Measurements from ENCODE around the gene NDUFA5. TPM values are rescaled to one million over a fixed set of nuclear protein-coding genes. Genes with fewer than 3 reads are reported as not detected.
A peak's percentile ranks its signal among the peaks of the same experiment; 100 is the strongest.
"Not testable (repeated sequence)": the region's sequence is repeated elsewhere in the genome, so short reads cannot be mapped to it uniquely, and the experiment has no call there.

The NDUFA5 gene
- total RNA-seq, 1 experiment from 2014 or later: 68.7 TPM

DNA sequence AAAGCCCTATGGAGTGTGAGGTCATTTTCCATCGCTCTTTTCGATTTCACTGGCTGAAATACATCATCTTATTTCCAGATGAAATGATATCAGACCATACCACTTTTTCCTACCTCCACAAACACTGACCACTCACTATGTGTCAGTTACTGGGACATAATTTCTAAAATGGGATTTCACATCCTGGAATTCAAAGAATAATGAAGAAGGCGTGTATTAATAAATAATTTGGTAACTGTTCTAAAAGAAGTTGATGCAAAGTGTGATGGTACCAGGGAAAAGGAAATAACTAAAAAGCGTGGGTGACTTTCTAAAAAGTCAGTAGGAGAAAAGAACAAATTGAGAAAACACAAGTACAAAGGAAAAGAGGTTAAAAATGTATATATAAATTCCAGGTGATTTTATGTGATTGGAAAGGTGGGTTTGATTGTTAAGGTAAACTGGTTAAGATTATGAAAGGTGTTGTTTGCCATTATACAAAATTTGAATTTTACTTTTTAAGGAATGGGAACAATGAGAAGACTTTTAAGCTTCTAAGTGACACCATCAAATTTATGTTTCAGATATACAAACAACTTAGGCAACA, 764 bp upstream of the NDUFA5 start:
- DNase-seq (ENCODE audit: low read depth): no peak

DNA sequence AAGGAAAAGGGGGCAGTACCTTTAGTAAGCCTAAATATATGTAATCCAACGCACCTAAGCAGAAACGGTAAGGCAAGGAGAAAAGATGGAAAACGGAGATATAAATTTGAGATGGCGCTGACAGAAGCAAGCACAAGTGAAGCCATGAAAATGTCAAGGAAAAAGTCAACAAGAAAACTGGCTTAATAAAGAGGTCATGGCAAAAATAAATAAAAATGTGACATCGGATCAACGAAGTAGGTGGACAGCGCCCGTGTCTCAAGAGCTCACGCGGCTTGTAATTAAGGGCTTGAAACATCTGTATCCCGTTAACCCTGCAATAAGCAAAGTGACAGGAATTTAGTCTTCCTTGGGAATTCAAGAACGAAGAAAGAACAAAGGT, 611 bp downstream of the NDUFA5 start:
- DNase-seq (ENCODE audit: low read depth): no peak

GRCh38 chr7:123555484-123555883, 2.1 kb downstream of the NDUFA5 start:
- no peak for DNase-seq (ENCODE audit: low read depth)

- DNase-seq (ENCODE audit: low read depth): no peak
Measured at GRCh38 chr7:123553159-123553558, 4.5 kb downstream of the NDUFA5 start.

GRCh38 chr7:123552641-123553040, 5.0 kb downstream of the NDUFA5 start:
- no peak for DNase-seq (ENCODE audit: low read depth)

- not testable (repeated sequence) for DNase-seq (ENCODE audit: low read depth)
Measured at GRCh38 chr7:123552134-123552533, 5.5 kb downstream of the NDUFA5 start.

- DNase-seq (ENCODE audit: low read depth): no peak
Measured at GRCh38 chr7:123548406-123548805, 9.2 kb downstream of the NDUFA5 start.

GRCh38 chr7:123539871-123540270, 17.7 kb downstream of the NDUFA5 start:
- DNase-seq (ENCODE audit: low read depth): no peak

- DNase-seq (ENCODE audit: low read depth): peak; percentile 32
Measured at GRCh38 chr7:123538897-123539296, 18.7 kb downstream of the NDUFA5 start.

- peak; percentile 90 for DNase-seq (ENCODE audit: low read depth)
Measured at GRCh38 chr7:123538189-123538714, 19.4 kb downstream of the NDUFA5 start.

DNA sequence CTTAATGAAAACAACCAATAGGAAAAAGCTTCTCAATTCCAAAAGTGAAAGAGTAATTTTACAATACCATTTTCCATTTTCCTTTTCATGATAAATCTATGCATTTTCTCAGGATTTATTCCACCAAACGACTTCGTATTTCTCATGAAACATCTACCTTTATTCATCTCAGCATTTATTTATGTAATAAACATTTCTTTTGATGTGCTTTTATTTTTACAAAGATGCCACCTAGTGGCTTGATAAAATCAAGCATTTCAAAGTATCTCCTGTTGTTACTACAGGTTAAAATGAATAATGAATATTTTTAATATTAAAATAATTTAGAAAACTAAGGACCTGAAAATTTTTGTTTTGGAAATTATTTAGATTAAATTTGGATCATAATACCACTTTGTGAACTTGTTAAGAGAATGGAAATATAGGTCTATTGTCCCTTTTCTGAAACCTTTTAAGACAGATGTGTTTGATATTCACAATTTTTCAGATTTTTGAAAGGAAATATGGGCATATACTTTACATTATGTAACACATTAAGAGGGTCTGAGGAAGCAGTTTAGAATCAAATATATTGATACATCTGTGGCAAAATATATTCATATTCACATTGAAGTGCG, 20.5 kb downstream of the NDUFA5 start:
- peak; percentile 37 for DNase-seq (ENCODE audit: low read depth)

DNA sequence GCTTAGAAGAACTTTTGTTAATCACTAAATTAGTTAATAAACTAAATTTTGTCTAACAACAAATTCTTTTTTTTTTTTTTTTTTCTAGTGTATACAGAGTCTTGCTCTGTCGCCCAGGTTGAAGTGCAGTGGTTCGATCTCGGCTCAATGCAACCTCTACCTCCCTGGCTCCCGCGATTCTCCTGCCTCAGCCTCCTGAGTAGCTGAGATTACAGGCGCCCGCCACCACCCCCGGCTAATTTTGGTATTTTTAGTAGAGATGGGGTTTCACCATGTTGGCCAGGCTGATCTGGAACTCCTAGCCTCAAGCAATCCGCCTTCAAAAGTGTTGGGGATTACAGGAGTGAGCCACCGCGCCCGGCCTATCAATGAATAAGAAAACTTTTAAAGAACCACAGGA, 22.1 kb downstream of the NDUFA5 start:
- no peak for DNase-seq (ENCODE audit: low read depth)

- DNase-seq (ENCODE audit: low read depth): peak; percentile 85
Measured at GRCh38 chr7:123534383-123535260, 23.0 kb downstream of the NDUFA5 start, which contains the start of gene IQUB. Gene IQUB, minus strand, starts transcription at chr7:123534595. Its CDS starts 22,255 bp downstream, at chr7:123512340.

DNA sequence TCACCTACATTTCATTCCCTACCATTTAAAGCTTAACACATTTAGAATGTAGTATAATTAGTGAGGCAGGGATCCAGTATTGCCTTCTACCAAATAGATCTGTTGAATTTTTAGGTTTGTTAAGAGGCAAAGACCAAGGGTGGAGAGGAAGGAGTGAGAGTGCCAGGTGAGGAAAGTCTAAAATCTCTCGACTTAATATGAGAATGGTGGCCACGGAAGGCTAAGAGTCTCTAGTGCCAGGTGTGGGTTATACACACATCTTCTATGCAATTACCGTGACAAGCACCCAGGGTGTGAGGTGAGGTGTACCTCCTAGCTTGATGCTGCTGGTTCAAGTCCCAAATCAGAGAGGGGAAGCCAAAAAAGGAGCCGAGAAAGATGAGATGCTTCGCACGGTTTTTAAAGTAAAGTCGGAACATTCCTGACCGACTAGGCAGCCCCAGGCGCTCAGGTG, 23.7 kb downstream of the NDUFA5 start:
- DNase-seq (ENCODE audit: low read depth): no peak

GRCh38 chr7:123533553-123533917, 24.1 kb downstream of the NDUFA5 start:
- DNase-seq (ENCODE audit: low read depth): no peak

DNA sequence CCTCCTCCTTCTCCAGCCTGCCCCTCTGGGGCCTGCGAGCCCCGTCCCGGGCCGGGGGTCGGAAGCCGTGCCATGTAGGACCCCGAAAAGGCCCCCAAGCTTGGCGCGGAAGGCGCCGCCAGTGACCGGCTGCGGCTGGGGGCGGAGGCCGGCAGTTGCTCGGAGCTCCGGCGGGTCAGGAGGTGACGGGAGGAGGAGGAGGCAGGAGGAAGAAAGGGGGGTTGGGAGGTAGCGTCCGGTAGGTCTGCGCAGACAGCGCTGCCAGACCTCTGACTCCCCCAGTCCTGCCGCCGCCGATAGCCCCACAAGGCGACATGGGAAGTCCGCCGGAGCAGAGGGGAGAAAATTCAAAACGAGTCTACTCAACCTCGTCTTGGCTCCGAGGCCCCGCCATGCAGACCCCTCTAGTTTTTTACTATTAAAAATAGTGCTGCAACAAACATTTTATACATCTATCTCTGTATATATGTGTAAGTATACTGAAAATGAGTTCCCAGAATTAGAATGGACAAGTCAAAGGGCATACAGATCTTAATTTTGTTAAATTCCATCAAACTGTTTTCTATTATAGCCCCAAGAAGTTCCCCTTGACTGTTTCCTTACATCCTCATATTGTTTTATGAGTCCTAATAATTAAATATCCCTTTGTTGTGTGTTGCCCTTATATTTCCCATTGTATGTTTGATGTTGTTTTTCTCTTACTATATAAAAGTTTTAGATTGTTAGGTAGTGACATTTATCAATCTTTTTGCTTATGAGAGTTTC, 24.6 kb downstream of the NDUFA5 start:
- not testable (repeated sequence) for DNase-seq (ENCODE audit: low read depth)

DNA sequence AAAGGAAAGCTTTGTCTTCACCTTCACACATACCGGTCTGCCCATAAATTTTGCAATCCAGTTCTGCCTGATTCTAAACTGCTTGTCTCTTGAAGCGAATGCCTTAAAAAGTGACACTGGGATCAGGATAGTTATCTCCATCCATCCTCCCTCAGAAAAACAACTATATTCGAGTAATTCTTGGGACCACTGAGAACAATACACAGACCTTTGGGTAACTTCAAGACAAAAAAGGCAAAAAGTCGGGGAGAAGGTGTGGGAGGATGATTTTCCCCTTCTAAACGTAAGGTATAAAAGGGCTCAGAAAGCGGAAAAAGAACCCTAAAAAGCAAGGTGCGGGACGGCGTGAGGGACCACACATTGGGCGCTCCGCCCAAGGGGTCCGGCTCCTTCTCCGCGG, 25.3 kb downstream of the NDUFA5 start:
- not testable (repeated sequence) for DNase-seq (ENCODE audit: low read depth)

DNA sequence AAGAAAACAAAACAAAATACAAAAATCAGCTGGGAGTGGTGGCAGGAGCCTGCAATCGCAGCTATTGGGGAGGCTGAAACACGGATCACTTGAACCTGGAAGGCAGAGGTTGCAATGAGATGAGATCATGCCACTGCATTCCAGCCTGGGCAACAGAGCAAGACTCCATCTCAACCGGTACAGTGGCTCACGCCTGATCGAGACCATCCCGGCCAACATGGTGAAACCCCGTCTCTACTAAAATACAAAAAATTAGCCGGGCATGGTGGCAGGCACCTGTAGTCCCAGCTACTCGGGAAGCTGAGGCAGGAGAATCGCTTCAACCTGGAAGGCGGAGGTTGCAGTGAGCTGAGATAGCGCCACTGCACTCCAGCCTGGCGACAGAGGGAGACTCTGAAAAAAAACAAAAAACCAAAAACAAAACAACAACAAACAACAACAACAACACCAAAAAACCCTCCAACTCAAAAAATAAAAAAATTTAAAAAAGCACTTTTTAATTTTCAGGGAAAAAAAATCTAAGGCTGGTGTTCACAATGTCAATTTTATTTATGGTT, 27.5 kb downstream of the NDUFA5 start:
- DNase-seq (ENCODE audit: low read depth): not testable (repeated sequence)

GRCh38 chr7:123528265-123528664, 29.4 kb downstream of the NDUFA5 start:
- DNase-seq (ENCODE audit: low read depth): no peak

- not testable (repeated sequence) for DNase-seq (ENCODE audit: low read depth)
Measured at GRCh38 chr7:123527712-123528225, 29.8 kb downstream of the NDUFA5 start.

DNA sequence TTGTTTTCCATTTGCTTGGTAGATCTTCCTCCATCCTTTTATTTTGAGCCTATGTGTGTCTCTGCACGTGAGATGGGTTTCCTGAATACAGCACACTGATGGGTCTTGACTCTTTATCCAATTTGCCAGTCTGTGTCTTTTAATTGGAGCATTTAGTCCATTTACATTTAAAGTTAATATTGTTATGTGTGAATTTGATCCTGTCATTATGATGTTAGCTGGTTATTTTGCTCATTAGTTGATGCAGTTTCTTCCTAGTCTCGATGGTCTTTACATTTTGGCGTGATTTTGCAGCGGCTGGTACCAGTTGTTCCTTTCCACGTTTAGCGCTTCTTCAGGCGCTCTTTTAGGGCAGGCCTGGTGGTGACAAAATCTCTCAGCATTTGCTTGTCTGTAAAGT, 31.1 kb downstream of the NDUFA5 start:
- not testable (repeated sequence) for DNase-seq (ENCODE audit: low read depth)
